K562 (cell line): Measurements from ENCODE around the gene SF3B3.

ENCODE experiments used
- HDAC2 ChIP-seq: fragments of 450-650 bp; IDR thresholded peaks from 2 replicates; pipeline ENCODE4 v1.6.1; 2016; ENCODE audit warnings: mild to moderate bottlenecking
- NR2C2 ChIP-seq, 2 experiments: fragments of 200-800 bp in 1 of 2; sonication (Bioruptor generic) in 1 of 2; sonication (generic) in 1 of 2; formaldehyde crosslinking in 1 of 2; IDR thresholded peaks; 2 replicates each; pipeline versions ENCODE4 v1.6.1 to v1.8.0; 2016 to 2022; ENCODE audit warnings: mild to moderate bottlenecking in 1 of 2, missing compliant biosample characterization in 1 of 2, missing genetic modification characterization in 1 of 2, missing genetic modification reagents in 1 of 2
- POLR2AphosphoS5 ChIP-seq: IDR thresholded peaks from 2 replicates; pipeline ENCODE4 v1.6.1; 2011; ENCODE audit warnings: mild to moderate bottlenecking, low read depth, low read length, moderate library complexity; ENCODE audit not compliant: control insufficient read depth, insufficient read depth
- SETDB1 ChIP-seq: IDR thresholded peaks from one replicate; pipeline ENCODE4 v1.6.1; 2012; ENCODE audit warnings: low read length, control low read depth, inconsistent platforms
- TEAD4 ChIP-seq, 2 experiments: sonication (generic) in 1 of 2; formaldehyde crosslinking in 1 of 2; IDR thresholded peaks; 2 replicates each; pipeline versions ENCODE4 v1.6.1 to v1.8.0; 2012 to 2022; ENCODE audit warnings: borderline replicate concordance in 1 of 2, inconsistent platforms in 1 of 2, low read length in 1 of 2, mild to moderate bottlenecking in 1 of 2, missing genetic modification reagents in 1 of 2
- TF ChIP-seq, protein P1 (sequence below), 3 experiments: IDR thresholded peaks in 2 of 3; conservative IDR thresholded peaks in 1 of 3; 2 replicates each; pipeline ENCODE4 v1.5.1; 2011 to 2012; ENCODE audit warnings: low read length in 3 of 3, mild to moderate bottlenecking in 3 of 3, control low read depth in 2 of 3, improper control_type of control experiment in 1 of 3, inconsistent platforms in 1 of 3, low read depth in 1 of 3, mixed read lengths in 1 of 3, moderate library complexity in 1 of 3; ENCODE audit not compliant: insufficient read depth in 2 of 3
- TF ChIP-seq, protein P2 (sequence below): IDR thresholded peaks from 2 replicates; pipeline ENCODE4 v1.6.1; 2011; ENCODE audit not compliant: insufficient read length; ENCODE audit errors: extremely low read depth

DNA sequence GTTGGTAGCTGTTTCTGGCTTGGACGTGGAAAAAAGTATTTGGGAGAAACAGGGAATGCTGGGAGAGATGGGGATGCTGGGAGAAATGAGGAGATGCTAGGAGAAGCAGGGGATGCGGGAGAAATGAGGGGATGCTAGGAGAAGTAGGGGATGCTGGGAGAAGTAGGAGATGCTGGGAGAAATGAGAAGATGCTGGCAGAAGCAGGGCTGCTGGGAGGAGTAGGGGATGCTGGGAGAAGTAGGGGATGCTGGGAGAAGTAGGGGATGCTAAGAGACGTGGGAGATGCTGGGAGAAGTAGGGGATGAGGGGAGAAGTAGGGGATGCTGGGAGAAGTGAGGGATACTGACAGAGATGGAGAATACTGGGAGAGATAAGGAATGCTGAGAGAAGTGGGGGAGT lies 77.1 kb downstream of the SF3B3 start:
- TF ChIP-seq SETDB1 (no peak), HDAC2 (no peak), POLR2AphosphoS5 (no peak), NR2C2 (CRISPR knock-in tag; IDR thresholded peaks at IDR 0.05) (no peak), NR2C2 (tag; IDR thresholded peaks at IDR 0.05) (no peak), TEAD4 (IDR thresholded peaks at IDR 0.05; ENCODE audit: low read length) (no peak), TEAD4 (CRISPR knock-in tag; IDR thresholded peaks at IDR 0.05; ENCODE audit: borderline replicate concordance) (no peak)
- TF ChIP-seq, protein P1, sequence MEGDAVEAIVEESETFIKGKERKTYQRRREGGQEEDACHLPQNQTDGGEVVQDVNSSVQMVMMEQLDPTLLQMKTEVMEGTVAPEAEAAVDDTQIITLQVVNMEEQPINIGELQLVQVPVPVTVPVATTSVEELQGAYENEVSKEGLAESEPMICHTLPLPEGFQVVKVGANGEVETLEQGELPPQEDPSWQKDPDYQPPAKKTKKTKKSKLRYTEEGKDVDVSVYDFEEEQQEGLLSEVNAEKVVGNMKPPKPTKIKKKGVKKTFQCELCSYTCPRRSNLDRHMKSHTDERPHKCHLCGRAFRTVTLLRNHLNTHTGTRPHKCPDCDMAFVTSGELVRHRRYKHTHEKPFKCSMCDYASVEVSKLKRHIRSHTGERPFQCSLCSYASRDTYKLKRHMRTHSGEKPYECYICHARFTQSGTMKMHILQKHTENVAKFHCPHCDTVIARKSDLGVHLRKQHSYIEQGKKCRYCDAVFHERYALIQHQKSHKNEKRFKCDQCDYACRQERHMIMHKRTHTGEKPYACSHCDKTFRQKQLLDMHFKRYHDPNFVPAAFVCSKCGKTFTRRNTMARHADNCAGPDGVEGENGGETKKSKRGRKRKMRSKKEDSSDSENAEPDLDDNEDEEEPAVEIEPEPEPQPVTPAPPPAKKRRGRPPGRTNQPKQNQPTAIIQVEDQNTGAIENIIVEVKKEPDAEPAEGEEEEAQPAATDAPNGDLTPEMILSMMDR (IDR thresholded peaks at IDR 0.05 in 2 of 3, conservative IDR thresholded peaks at IDR 0.05 in 1 of 3; ENCODE audit: insufficient read depth in 2 of 3, low read depth in 1 of 3, low read length in 3 of 3): no peak
- TF ChIP-seq, protein P2, sequence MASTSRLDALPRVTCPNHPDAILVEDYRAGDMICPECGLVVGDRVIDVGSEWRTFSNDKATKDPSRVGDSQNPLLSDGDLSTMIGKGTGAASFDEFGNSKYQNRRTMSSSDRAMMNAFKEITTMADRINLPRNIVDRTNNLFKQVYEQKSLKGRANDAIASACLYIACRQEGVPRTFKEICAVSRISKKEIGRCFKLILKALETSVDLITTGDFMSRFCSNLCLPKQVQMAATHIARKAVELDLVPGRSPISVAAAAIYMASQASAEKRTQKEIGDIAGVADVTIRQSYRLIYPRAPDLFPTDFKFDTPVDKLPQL: no peak
